ENCODE results near the gene RNF152.

DNA sequence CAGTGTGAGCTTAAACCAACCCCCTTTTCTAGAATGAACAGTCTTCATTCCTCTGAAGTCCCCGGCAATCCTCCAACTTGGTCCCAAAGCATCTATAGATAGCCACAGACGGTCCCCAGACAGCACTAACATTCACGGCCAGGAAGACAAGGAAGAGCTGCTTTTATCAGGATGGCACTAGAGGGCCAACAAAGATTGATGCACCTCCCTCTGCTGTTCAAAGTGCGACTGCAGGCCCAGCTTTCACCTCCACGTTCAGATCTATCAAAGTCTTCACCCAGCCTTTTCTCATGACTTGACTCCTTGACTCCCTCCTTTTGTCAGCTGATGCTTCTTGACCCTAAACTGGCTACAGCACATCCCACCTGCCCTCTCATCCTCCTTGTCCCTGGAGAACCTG, 54.3 kb downstream of the RNF152 start:
- TF ChIP-seq GATA3 (IDR thresholded peaks at IDR 0.05; ENCODE audit: low read depth, low read length) (no peak), GATA2 (IDR thresholded peaks at IDR 0.05; ENCODE audit: low read depth, low read length) (no peak)

Measured in SH-SY5Y (cell line).